HepG2 (cell line): ENCODE data around the gene SRGAP3. TPM values are rescaled to one million over a fixed set of nuclear protein-coding genes. Genes with fewer than 3 reads are reported as not detected.

Experiments used
- ATAC-seq: fragments of 200-7000 bp; cut with Tn5 transposase; 3 replicates; pipeline ENCODE4 v1.9.1; 2020; ENCODE audit warnings: mild to moderate bottlenecking, moderate library complexity
- BruUV-seq: library from RNA; stranded (reverse); fragments of 400-500 nt; replicated peaks from 2 replicates; lab custom pipeline; 2021; lab: Mats Ljungman, UMichigan
- CTCF ChIA-PET: fragments of 300-600 bp; formaldehyde crosslinking; extraction: SDS; loops from one replicate; lab custom pipeline; 2021; ENCODE audit warnings: low total read pairs, inconsistent platforms, low intra/inter-chr PET ratio; lab: Yijun Ruan, JAX
- POLR2A ChIA-PET: fragments of 350-600 bp; sonication (Branson Sonifier 250); formaldehyde crosslinking; loops from one replicate; lab custom pipeline; 2020; ENCODE audit warnings: antibody characterized with exemption, inconsistent platforms; lab: Yijun Ruan, JAX
- DNase-seq: peaks from one replicate; pipeline ENCODE4 v3.0.0-alpha.2; 2015; ENCODE audit warnings: low spot score
- FAIRE-seq: peaks from 3 replicates; lab custom pipeline; 2011; peaks lifted over from hg19 to GRCh38; lab: Jason Lieb, UNC
- H2AFZ ChIP-seq: one replicate; pipeline ENCODE4 v1.6.1; 2011; ENCODE audit warnings: low read length, inconsistent platforms
- H3K27ac ChIP-seq: fragments of 300-600 bp; 3 replicates; pipeline ENCODE4 v1.8.0; 2011; ENCODE audit warnings: mixed run types, mild to moderate bottlenecking, mixed read lengths, low read length, inconsistent platforms; ENCODE audit not compliant: insufficient read depth; ENCODE audit errors: extremely low read length
- H3K27me3 ChIP-seq, 2 experiments: fragments of 200-600 bp in 1 of 2; 2 replicates in 1 of 2; 3 replicates in 1 of 2; pipeline versions ENCODE4 v1.6.0 to v1.8.0; 2011; ENCODE audit warnings: low read length in 2 of 2, mild to moderate bottlenecking in 2 of 2, moderate library complexity in 2 of 2, inconsistent platforms in 1 of 2; ENCODE audit not compliant: insufficient read depth in 2 of 2, control insufficient read depth in 1 of 2
- H3K36me3 ChIP-seq, 2 experiments: fragments of 200-600 bp in 1 of 2; replicated peaks in 1 of 2; 2 replicates in 1 of 2; 3 replicates in 1 of 2; pipeline versions ENCODE4 v1.5.1 to v1.8.0; 2011; ENCODE audit warnings: low read length in 2 of 2, inconsistent platforms in 1 of 2; ENCODE audit not compliant: insufficient read depth in 2 of 2, control insufficient read depth in 1 of 2
- H3K4me1 ChIP-seq: 2 replicates; pipeline ENCODE4 v1.5.1; 2012; ENCODE audit warnings: low read length, inconsistent platforms; ENCODE audit not compliant: insufficient read depth
- H3K4me2 ChIP-seq: 2 replicates; pipeline ENCODE4 v1.6.0; 2011; ENCODE audit warnings: low read depth, low read length, inconsistent platforms
- H3K4me3 ChIP-seq, 3 experiments: fragments of 200-600 bp in 1 of 3; sonication (generic), shearing (Covaris generic) in 1 of 3; replicated peaks in 1 of 3; 2 replicates each; pipeline ENCODE4 v1.5.1; 2011 to 2016; ENCODE audit warnings: low read length in 3 of 3, inconsistent platforms in 2 of 3, low read depth in 2 of 3, mild to moderate bottlenecking in 2 of 3, control low read depth in 1 of 3, mixed read lengths in 1 of 3; ENCODE audit not compliant: insufficient read depth in 1 of 3
- H3K79me2 ChIP-seq: one replicate; pipeline ENCODE4 v1.6.1; 2011; ENCODE audit warnings: low read length, inconsistent platforms; ENCODE audit not compliant: insufficient read depth
- H3K9ac ChIP-seq: 2 replicates; pipeline ENCODE4 v1.6.0; 2011; ENCODE audit warnings: mild to moderate bottlenecking, low read depth, low read length, inconsistent platforms; ENCODE audit not compliant: insufficient read depth
- H3K9me3 ChIP-seq: 2 replicates; pipeline ENCODE4 v1.5.1; 2012; ENCODE audit warnings: mild to moderate bottlenecking, low read length
- H4K20me1 ChIP-seq: 2 replicates; pipeline ENCODE4 v1.6.0; 2011; ENCODE audit warnings: inconsistent platforms, mild to moderate bottlenecking, low read length, moderate library complexity; ENCODE audit not compliant: insufficient read depth
- BHLHE40 ChIP-seq: IDR thresholded peaks from 2 replicates; pipeline ENCODE4 v1.6.1; 2011; ENCODE audit warnings: low read length, improper control_type of control experiment
- EED ChIP-seq: sonication (generic); formaldehyde crosslinking; IDR thresholded peaks from 2 replicates; pipeline ENCODE4 v1.5.0; 2020; ENCODE audit warnings: mild to moderate bottlenecking, missing genetic modification reagents
- HNF4A ChIP-seq: sonication (generic); formaldehyde crosslinking; IDR thresholded peaks from 2 replicates; pipeline ENCODE4 v1.4.0; 2020; ENCODE audit warnings: missing genetic modification reagents
- IKZF1 ChIP-seq: fragments of 450-650 bp; IDR thresholded peaks from 2 replicates; pipeline ENCODE4 v1.7.1; 2016
- JDP2 ChIP-seq: sonication (generic); formaldehyde crosslinking; IDR thresholded peaks from 2 replicates; pipeline ENCODE4 v1.8.1; 2022; ENCODE audit warnings: missing genetic modification reagents, borderline replicate concordance
- MAFF ChIP-seq: IDR thresholded peaks from 2 replicates; pipeline ENCODE4 v1.6.1; 2011; ENCODE audit warnings: low read depth, low read length, improper control_type of control experiment
- PCBP1 ChIP-seq: fragments of 200-400 bp; formaldehyde crosslinking; IDR thresholded peaks from 2 replicates; pipeline ENCODE4 v1.6.1; 2017; ENCODE audit warnings: mild to moderate bottlenecking, low read depth, low read length, borderline replicate concordance
- POLR2G ChIP-seq: fragments of 200-400 bp; formaldehyde crosslinking; IDR thresholded peaks from 2 replicates; pipeline ENCODE4 v1.6.1; 2018; ENCODE audit warnings: mild to moderate bottlenecking, low read depth, low read length, moderate library complexity
- SAP130 ChIP-seq: IDR thresholded peaks from 2 replicates; pipeline ENCODE4 v1.6.1; 2016; ENCODE audit warnings: low read depth
- ZMYM4 ChIP-seq: sonication (generic); formaldehyde crosslinking; IDR thresholded peaks from 2 replicates; pipeline ENCODE4 v1.8.1; 2023; ENCODE audit warnings: mild to moderate bottlenecking, missing genetic modification reagents
- ZNF460 ChIP-seq: sonication (generic); formaldehyde crosslinking; IDR thresholded peaks from 2 replicates; pipeline ENCODE4 v1.5.1; 2020; ENCODE audit warnings: missing genetic modification reagents, mild to moderate bottlenecking, borderline replicate concordance
- ZNF468 ChIP-seq: sonication (generic); formaldehyde crosslinking; IDR thresholded peaks from 2 replicates; pipeline ENCODE4 v1.8.0; 2022; ENCODE audit warnings: mild to moderate bottlenecking, moderate library complexity, missing genetic modification reagents
- ZNF598 ChIP-seq: sonication (generic); formaldehyde crosslinking; IDR thresholded peaks from 2 replicates; pipeline ENCODE4 v1.5.1; 2020; ENCODE audit warnings: mild to moderate bottlenecking, missing genetic modification reagents, borderline replicate concordance
- ZNF609 ChIP-seq: sonication (generic); formaldehyde crosslinking; IDR thresholded peaks from 2 replicates; pipeline ENCODE4 v1.4.0; 2020; ENCODE audit warnings: mild to moderate bottlenecking, missing genetic modification reagents, borderline replicate concordance
- ZNF704 ChIP-seq: sonication (generic); formaldehyde crosslinking; IDR thresholded peaks from 2 replicates; pipeline ENCODE4 v1.8.1; 2023; ENCODE audit warnings: mild to moderate bottlenecking, inconsistent platforms, moderate library complexity, missing genetic modification reagents, borderline replicate concordance
- ZNF768 ChIP-seq: sonication (generic); formaldehyde crosslinking; IDR thresholded peaks from 2 replicates; pipeline ENCODE4 v1.4.0; 2020; ENCODE audit warnings: missing genetic modification reagents
- ZSCAN21 ChIP-seq: sonication (generic); formaldehyde crosslinking; IDR thresholded peaks from 2 replicates; pipeline ENCODE4 v1.8.0; 2022; ENCODE audit warnings: mild to moderate bottlenecking, missing genetic modification reagents, moderate library complexity, borderline replicate concordance
- whole genome bisulfite sequencing: methylation state at CpG from one replicate; pipeline ENCODE4 v1.1.6; 2017; ENCODE audit warnings: low lambda C conversion rate; 5-methylcytosine and 5-hydroxymethylcytosine counted together
- in situ Hi-C: cut with HindIII; loops from 2 replicates; pipeline ENCODE4 v1.10.0; 2017; ENCODE audit warnings: low pct_unique_long_range_greater_than_20kb; ENCODE audit not compliant: extremely low pct_ligation_motif_present
- intact Hi-C: fragments of 100-400 bp; cut with micrococcal nuclease; formaldehyde crosslinking; loops from one replicate; pipeline ENCODE4 v1.10.0; 2022; ENCODE audit not compliant: unreplicated experiment
- polyA plus RNA-seq, 8 experiments: library from polyadenylated mRNA; depleted of rRNA in 3 of 8; stranded (reverse) in 7 of 8; unstranded in 1 of 8; fragments of >200 nt; fragmentation: Illumina TruSeq in 4 of 8; extraction: Trizol in 4 of 8; gene quantifications; 2 replicates each; pipeline versions ENCODE4 v1.2.1 to v1.2.3, GENCODE V29; 2011 to 2016; ENCODE audit warnings: low read depth in 4 of 8, missing spikeins in 1 of 8, mixed read lengths in 1 of 8; ENCODE audit not compliant: insufficient read depth in 1 of 8
- total RNA-seq, 5 experiments: library from RNA; depleted of rRNA; stranded (reverse); fragments of >200 nt; fragmentation: Illumina TruSeq; extraction: Trizol; gene quantifications; 2 replicates each; pipeline ENCODE4 v1.2.3, GENCODE V29; 2016; ENCODE audit warnings: low read depth in 1 of 5

SRGAP3 gene
- total and polyA plus RNA-seq, 2 of the 13 experiments (the other 11 are each of a cell fraction or from before 2014, with no cell fraction given), result 1.2 to 1.4 TPM

GRCh38 chr3:9113040-9113439 is 136.4 kb downstream of the SRGAP3 start:
- ChIA-PET CTCF (no interaction called here), POLR2A (no interaction called here)
- ATAC-seq (no peak), DNase-seq (no peak), FAIRE-seq (no peak)
- H3K4me3 ChIP-seq, result no peak overlapping the region
- H4K20me1 ChIP-seq, result no peaks in the 10 kb centered on the region
- no peaks in the 10 kb centered on the region for H3K36me3 ChIP-seq
- H3K27ac ChIP-seq, result no peak overlapping the region
- H3K27me3 ChIP-seq, result peaks cover 0 to 6% of the 10 kb centered on the region in 2 experiments; a peak in 1 of 5 replicates
- intact Hi-C loops (no loop called here), in situ Hi-C loops (no loop called here)
- no peaks in the 10 kb centered on the region for H3K4me1 ChIP-seq
- no peak overlapping the region for H2AFZ ChIP-seq
- no peaks in the 10 kb centered on the region for H3K79me2 ChIP-seq
- no peaks in the 10 kb centered on the region for H3K9me3 ChIP-seq
- BruUV-seq, result no TSS peak
- H3K4me2 ChIP-seq, result no peak overlapping the region
- 7% methylated on average over 2 of the region's 4 CpGs for WGBS
- H3K9ac ChIP-seq, result no peak overlapping the region
- no peak for TF ChIP-seq IKZF1
- TF ChIP-seq HNF4A (CRISPR knock-in tag), result no peak
- TF ChIP-seq ZNF768 (CRISPR knock-in tag), result no peak
- TF ChIP-seq ZSCAN21 (CRISPR knock-in tag), result no peak
- TF ChIP-seq ZNF468 (CRISPR knock-in tag), result no peak
- TF ChIP-seq POLR2G, result no peak
- no peak for TF ChIP-seq ZNF460 (CRISPR knock-in tag)
- no peak for TF ChIP-seq MAFF
- TF ChIP-seq BHLHE40, result no peak
- no peak for TF ChIP-seq EED (CRISPR knock-in tag)
- no peak for TF ChIP-seq ZNF609 (CRISPR knock-in tag)
- TF ChIP-seq ZNF598 (CRISPR knock-in tag), result no peak
- no peak for TF ChIP-seq JDP2 (CRISPR knock-in tag)
- TF ChIP-seq PCBP1, result no peak
- no peak for TF ChIP-seq SAP130 (CRISPR knock-in tag)
- no peak for TF ChIP-seq ZMYM4
- no peak for TF ChIP-seq ZNF704 (CRISPR knock-in tag)
